ENCODE results near the gene PAPOLG.

PAPOLG gene

DNA sequence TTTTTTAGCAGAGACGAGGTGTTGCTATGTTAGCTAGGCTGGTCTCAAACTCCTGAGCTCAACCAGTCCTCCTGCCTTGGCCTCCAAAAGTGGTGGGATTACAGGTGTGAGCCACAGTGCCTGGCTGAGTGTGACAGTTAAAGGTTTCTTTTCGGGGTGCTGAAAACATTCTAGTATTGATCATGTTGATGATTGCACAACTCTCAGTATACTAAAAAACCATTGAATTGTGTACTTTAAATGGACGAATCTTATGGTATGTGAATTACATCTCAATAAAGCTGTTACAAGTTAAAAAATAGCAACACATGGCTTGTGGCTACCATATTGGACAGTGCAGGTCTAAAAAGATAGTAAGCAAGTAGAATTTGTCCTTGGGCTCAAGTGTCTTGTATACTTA is 22.3 kb downstream of the PAPOLG start:
- no peak overlapping the region for H3K4me3 ChIP-seq (ENCODE audit: low read depth, low read length)
- DNase-seq (ENCODE audit: low read depth), result no peak
- TF ChIP-seq POLR2A (IDR thresholded peaks at IDR 0.05; ENCODE audit: extremely low read depth, insufficient read length) (no peak), MAX (IDR thresholded peaks at IDR 0.05; ENCODE audit: low read depth, low read length) (no peak), MYC (IDR thresholded peaks at IDR 0.05; ENCODE audit: low read depth, low read length) (no peak), CTCF (IDR thresholded peaks at IDR 0.05; ENCODE audit: low read depth, low read length) (no peak)

- TF ChIP-seq POLR2A (IDR thresholded peaks at IDR 0.05; ENCODE audit: extremely low read depth, insufficient read length) (no peak), CTCF (IDR thresholded peaks at IDR 0.05; ENCODE audit: low read depth, low read length) (no peak), MYC (IDR thresholded peaks at IDR 0.05; ENCODE audit: low read depth, low read length) (no peak), MAX (IDR thresholded peaks at IDR 0.05; ENCODE audit: low read depth, low read length) (no peak)
Observed at GRCh38 chr2:60779426-60779825, 23.4 kb downstream of the PAPOLG start.

DNA sequence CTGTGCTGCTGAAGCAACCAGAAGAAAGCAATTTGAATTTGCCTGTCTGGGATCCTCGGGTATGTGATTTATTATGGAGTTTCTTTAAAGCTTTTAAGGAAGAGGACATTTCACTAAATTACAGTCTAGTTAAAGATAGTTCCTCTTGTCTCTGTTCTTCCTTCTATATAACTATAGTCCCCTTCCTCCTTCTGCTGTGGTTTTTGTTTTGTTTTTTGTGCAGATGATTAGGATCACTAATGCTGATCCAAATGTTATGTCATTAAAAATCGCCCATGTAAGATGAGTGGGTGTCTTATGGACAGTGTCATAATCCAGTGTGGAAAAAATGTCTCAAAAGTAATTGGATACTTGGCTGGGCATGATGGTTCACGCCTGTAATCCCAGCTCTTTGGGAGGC is 24.7 kb downstream of the PAPOLG start:
- no peak for DNase-seq (ENCODE audit: low read depth)

More at GRCh38 chr2:60779426-60779825, 23.4 kb downstream of the PAPOLG start:
- no peak for DNase-seq (ENCODE audit: low read depth)
- no peak overlapping the region for H3K4me3 ChIP-seq (ENCODE audit: low read depth, low read length)

DNA sequence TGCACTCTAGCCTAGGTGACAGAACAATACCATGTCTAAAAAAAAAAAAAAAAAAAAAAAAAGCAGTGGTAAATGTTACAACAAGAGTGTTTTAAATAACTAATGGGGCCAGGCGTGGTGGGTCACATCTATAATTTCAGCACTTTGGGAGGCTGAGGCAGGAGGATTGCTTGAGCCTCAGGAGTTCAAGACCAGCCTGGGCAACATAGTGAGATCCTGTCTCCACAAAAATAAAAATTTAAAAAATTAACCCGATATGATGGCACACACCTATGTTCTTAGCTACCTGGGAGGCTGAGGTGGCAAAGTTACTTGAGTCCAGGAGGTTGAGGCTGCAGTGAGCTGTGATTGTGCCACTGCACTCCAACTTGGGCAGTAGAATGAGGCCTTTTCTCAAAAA is 37.1 kb downstream of the PAPOLG start:
- no peak for DNase-seq (ENCODE audit: low read depth)
- no peak overlapping the region for H3K4me3 ChIP-seq (ENCODE audit: low read depth, low read length)
- TF ChIP-seq CTCF (IDR thresholded peaks at IDR 0.05; ENCODE audit: low read depth, low read length) (no peak), MYC (IDR thresholded peaks at IDR 0.05; ENCODE audit: low read depth, low read length) (no peak), MAX (IDR thresholded peaks at IDR 0.05; ENCODE audit: low read depth, low read length) (no peak), POLR2A (IDR thresholded peaks at IDR 0.05; ENCODE audit: extremely low read depth, insufficient read length) (no peak)

More for the DNA sequence above, 24.7 kb downstream of the PAPOLG start:
- H3K4me3 ChIP-seq (ENCODE audit: low read depth, low read length), result no peak overlapping the region
- TF ChIP-seq MAX (IDR thresholded peaks at IDR 0.05; ENCODE audit: low read depth, low read length) (no peak), POLR2A (IDR thresholded peaks at IDR 0.05; ENCODE audit: extremely low read depth, insufficient read length) (no peak), MYC (IDR thresholded peaks at IDR 0.05; ENCODE audit: low read depth, low read length) (no peak), CTCF (IDR thresholded peaks at IDR 0.05; ENCODE audit: low read depth, low read length) (no peak)

GRCh38 chr2:60794271-60794863 is 38.3 kb downstream of the PAPOLG start:
- peak; percentile 60 for DNase-seq (ENCODE audit: low read depth)
- TF ChIP-seq POLR2A (IDR thresholded peaks at IDR 0.05; ENCODE audit: extremely low read depth, insufficient read length) (no peak), MAX (IDR thresholded peaks at IDR 0.05; ENCODE audit: low read depth, low read length) (no peak), MYC (IDR thresholded peaks at IDR 0.05; ENCODE audit: low read depth, low read length) (no peak), CTCF (IDR thresholded peaks at IDR 0.05; ENCODE audit: low read depth, low read length) (peak; percentile 13)
- H3K4me3 ChIP-seq (ENCODE audit: low read depth, low read length), result no peak overlapping the region
